ENCODE results near the gene PDC. TPM values are rescaled to one million over a fixed set of nuclear protein-coding genes. Genes with fewer than 3 reads are reported as not detected.

Gene PDC
- total and polyA plus RNA-seq, 2 donors (not counting 3 experiments of a cell fraction or from before 2014, with no cell fraction given): not detected

DNA sequence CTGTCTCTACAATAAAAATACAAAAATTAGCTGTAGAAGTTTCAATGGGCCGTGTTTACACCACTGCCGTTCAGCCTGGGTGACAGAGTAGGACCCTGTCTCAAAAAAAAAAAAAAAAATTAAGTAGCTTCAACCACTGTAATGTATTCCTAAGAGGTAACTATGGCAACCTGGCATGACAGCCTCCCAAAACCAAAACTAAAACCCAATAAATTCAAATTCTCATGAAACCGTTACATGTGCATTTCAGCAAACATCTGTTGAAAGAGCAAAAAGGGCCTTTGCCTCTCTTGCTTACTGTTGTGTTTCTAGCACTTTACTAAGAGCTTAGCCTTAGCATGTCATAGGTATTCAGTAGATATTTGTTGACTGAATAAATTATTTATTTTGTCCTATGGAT is 51.8 kb downstream of the PDC start:
- CTCF ChIA-PET: no interaction called here

More for the DNA sequence above, 51.8 kb downstream of the PDC start:
- dilution Hi-C loops (cut with MboI; ENCODE audit: extremely low pct_ligation_motif_present, low sequenced_read_pairs): no loop called here
- FAIRE-seq: no peak
- Histone ChIP-seq H3K27me3 (ENCODE audit: control insufficient read depth in 2 of 2, insufficient read depth in 2 of 2, low read length in 2 of 2) (no peaks in the 10 kb centered on the region), H3K4me1 (ENCODE audit: control insufficient read depth, extremely low read depth, insufficient read depth, low read length) (peaks cover 6% of the 10 kb centered on the region), H3K79me2 (ENCODE audit: control insufficient read depth, insufficient read depth, low read length) (no peaks in the 10 kb centered on the region), H2AFZ (ENCODE audit: low read depth, low read length) (no peak overlapping the region), H4K20me1 (replicated peaks; ENCODE audit: control insufficient read depth, extremely low read depth, insufficient read depth, low read length) (no peaks in the 10 kb centered on the region), H3K9me1 (replicated peaks; ENCODE audit: control insufficient read depth, extremely low read depth, insufficient read depth, low read length) (no peaks in the 10 kb centered on the region), H3K27ac (ENCODE audit: insufficient read depth, low read depth, low read length) (no peak overlapping the region), H3K9me3 (replicated peaks; ENCODE audit: control insufficient read depth, insufficient read depth, low read length) (no peaks in the 10 kb centered on the region), H3K9ac (replicated peaks; ENCODE audit: extremely low read depth, insufficient read depth, low read length) (no peak overlapping the region), H3K36me3 (ENCODE audit: control insufficient read depth in 2 of 2, extremely low read depth in 1 of 2, insufficient read depth in 2 of 2, low read length in 2 of 2) (peaks cover 0 to 12% of the 10 kb centered on the region in 2 experiments), H3K4me2 (ENCODE audit: insufficient read depth, low read length) (no peak overlapping the region), H3K4me3 (replicated peaks in 1 of 3; ENCODE audit: insufficient read depth in 1 of 3, low read depth in 1 of 3, low read length in 3 of 3) (no peak overlapping the region)
- no peak for TF ChIP-seq POLR2A (IDR thresholded peaks at IDR 0.05; ENCODE audit: low read depth, low read length)
- TF ChIP-seq CTCF (IDR thresholded peaks at IDR 0.05; ENCODE audit: extremely low read depth in 1 of 2, insufficient read depth in 1 of 2, low read depth in 1 of 2, low read length in 2 of 2): no peak
- TF ChIP-seq MYC (IDR thresholded peaks at IDR 0.05; ENCODE audit: low read depth, low read length): no peak
- TF ChIP-seq JUN (IDR thresholded peaks at IDR 0.05; ENCODE audit: borderline replicate concordance, insufficient read depth, insufficient read length, low read depth): no peak
- no peak for TF ChIP-seq MAX (IDR thresholded peaks at IDR 0.05; ENCODE audit: insufficient read depth, insufficient read length)
- no TSS peak for BruUV-seq (replicated peaks)
- POLR2A ChIA-PET: no interaction called here
- DNase-seq (ENCODE audit: low read depth, low spot score): no peak
- intact Hi-C loops (cut with micrococcal nuclease): loop anchor here (10.0 kb wide), 1 partner anchor 416 kb away; the partner anchor contains the start of gene PLA2G4A

Measured in endothelial cell of umbilical vein (primary cell).